22Rv1 (cell line): ENCODE results near the gene PARD3B.

Experiments used
- H3K27ac ChIP-seq: fragments of 450-650 bp; 2 replicates; pipeline ENCODE4 v1.5.1; 2017
- CTCF ChIP-seq: fragments of 450-650 bp; IDR thresholded peaks from 2 replicates; pipeline ENCODE4 v1.5.1; 2017; ENCODE audit warnings: mild to moderate bottlenecking
- ZFX ChIP-seq: fragments of 450-650 bp; IDR thresholded peaks from 2 replicates; pipeline ENCODE4 v1.6.1; 2017; ENCODE audit warnings: antibody characterized with exemption, borderline replicate concordance

The PARD3B gene

GRCh38 chr2:204505488-204505887, 39.8 kb upstream of the PARD3B start:
- no peak overlapping the region for H3K27ac ChIP-seq
- TF ChIP-seq ZFX (no peak), CTCF (no peak)

GRCh38 chr2:204505946-204506345, 39.3 kb upstream of the PARD3B start:
- no peak overlapping the region for H3K27ac ChIP-seq
- TF ChIP-seq ZFX (no peak), CTCF (no peak)

DNA sequence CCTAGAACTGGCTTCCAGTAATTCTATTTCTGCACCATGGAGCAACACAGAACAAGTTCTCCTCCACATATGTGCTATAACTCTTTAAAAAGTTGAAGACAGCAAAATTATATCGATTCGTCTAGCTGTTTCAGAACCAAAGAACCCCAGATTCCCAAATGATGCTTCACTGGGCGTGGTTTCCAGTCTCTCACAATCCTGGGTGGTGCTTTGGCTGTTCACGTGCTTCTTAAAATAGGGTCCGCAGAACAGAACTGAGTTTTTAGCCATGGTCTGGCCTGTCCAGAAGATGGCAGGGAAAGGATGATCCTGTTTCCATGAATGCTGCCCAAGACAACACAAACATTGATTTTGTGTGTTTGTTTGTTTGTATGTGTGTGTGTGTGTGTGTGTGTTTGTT, 37.6 kb upstream of the PARD3B start:
- TF ChIP-seq ZFX (no peak), CTCF (no peak)
- no peak overlapping the region for H3K27ac ChIP-seq

DNA sequence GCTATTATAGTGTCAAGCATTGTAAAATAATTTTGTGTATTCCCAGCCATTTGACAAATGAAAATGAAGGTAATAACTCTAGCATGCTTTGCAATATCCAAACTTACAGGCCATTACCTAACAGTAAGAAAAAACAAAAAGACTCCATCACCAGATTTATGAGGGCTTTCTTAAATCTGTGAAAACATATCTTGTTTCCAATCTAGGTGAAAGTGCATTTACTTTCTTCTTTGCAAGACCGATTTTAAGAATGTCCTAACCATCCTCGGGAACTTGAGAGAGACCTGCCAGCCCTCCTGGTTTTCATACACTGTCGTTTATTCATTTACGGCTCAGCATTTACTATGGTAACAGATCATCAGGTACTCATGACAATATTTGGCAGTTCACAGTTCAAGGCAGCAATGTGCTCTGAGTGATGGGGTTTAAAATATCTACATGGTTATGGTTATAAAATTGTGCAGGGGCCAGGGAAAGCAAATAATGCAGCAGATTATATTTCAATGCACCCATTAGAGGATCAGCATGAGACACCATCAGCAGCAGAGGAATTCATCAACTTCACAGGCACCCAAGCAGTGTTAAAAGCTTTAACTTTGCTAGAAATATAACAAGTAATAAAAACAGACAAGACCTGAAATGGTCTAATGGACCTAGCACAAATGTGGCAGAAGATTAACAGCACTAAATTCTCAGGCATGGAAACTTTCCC, 34.4 kb upstream of the PARD3B start:
- H3K27ac ChIP-seq = no peak overlapping the region
- TF ChIP-seq CTCF = no peak
- no peak for TF ChIP-seq ZFX

GRCh38 chr2:204514439-204514838, 30.8 kb upstream of the PARD3B start:
- TF ChIP-seq ZFX (no peak), CTCF (no peak)
- H3K27ac ChIP-seq = no peak overlapping the region

DNA sequence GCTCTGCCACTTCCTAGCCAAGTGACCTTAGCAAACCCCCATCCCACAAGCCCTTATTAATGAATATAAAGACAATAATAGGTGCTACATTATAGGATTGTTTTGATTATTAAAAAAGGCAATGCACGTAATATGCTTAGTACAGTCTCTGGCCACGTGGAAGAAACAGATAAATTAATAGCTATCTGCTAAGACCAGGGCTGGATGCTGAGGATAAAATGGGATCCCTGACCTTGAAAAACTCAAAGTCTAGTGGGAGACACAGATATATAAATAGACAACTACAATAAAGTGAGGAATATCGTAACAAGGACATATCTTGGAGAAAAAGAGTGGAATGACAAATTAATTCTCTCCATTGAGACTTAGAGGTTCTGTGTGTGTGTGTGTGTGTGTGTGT, 29.9 kb upstream of the PARD3B start:
- TF ChIP-seq CTCF (no peak), ZFX (no peak)

DNA sequence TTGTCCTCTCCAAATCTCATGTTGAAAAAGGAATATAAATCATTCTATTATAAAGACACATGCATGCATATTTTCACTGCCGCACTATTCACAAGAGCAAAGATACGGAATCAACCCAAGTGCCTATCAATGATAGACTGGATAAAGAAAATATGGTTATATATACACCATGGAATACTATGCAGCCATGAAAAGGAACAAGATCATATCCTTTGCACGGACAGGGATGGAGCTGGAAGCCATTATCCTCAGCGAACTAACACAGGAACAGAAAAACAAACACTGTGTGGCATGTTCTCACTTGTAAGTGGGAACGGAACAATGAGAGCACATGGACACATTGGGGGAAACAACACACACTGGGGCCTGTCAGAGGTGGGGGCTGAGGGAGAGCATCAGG, 28.1 kb upstream of the PARD3B start:
- H3K27ac ChIP-seq = no peak overlapping the region
- TF ChIP-seq CTCF (no peak), ZFX (no peak)

More for the DNA sequence above, 29.9 kb upstream of the PARD3B start:
- H3K27ac ChIP-seq = no peak overlapping the region
